GM03348 (cell line): Measurements from ENCODE around the gene MDGA2.
"Not testable (repeated sequence)": the region's sequence is repeated elsewhere in the genome, so short reads cannot be mapped to it uniquely, and the experiment has no call there.

Experiments
- DNase-seq: peaks from one replicate; pipeline ENCODE4 v3.0.0; 2012; ENCODE audit warnings: low spot score

MDGA2 gene

GRCh38 chr14:47675466-47676314 is at the start of gene MDGA2:
TSS of gene MDGA2 (minus strand) at chr14:47675605.
- DNase-seq, result peak; percentile 26

- no peak for DNase-seq
These were observed 47.7 kb upstream of the MDGA2 start for GRCh38 chr14:47722929-47723693.

GRCh38 chr14:47720281-47720680 is 44.9 kb upstream of the MDGA2 start:
- DNase-seq, result no peak

- no peak for DNase-seq
These were observed 39.9 kb upstream of the MDGA2 start for GRCh38 chr14:47715330-47715729.

- no peak for DNase-seq
These were observed 35.2 kb upstream of the MDGA2 start for GRCh38 chr14:47710581-47710980.

- no peak for DNase-seq
These were observed 30.3 kb upstream of the MDGA2 start for GRCh38 chr14:47705683-47706082.

GRCh38 chr14:47691829-47692228 is 16.4 kb upstream of the MDGA2 start:
- no peak for DNase-seq

- no peak for DNase-seq
These were observed 3.6 kb upstream of the MDGA2 start for GRCh38 chr14:47678993-47679392.

- DNase-seq, result no peak
These were observed 2.8 kb upstream of the MDGA2 start for GRCh38 chr14:47678157-47678556.

GRCh38 chr14:47676315-47676617 is 861 bp upstream of the MDGA2 start:
- no peak for DNase-seq

- no peak for DNase-seq
These were observed 601 bp downstream of the MDGA2 start for GRCh38 chr14:47674543-47675465.

- DNase-seq, result no peak
These were observed 1.3 kb downstream of the MDGA2 start for GRCh38 chr14:47674148-47674542.

- no peak for DNase-seq
These were observed 9.9 kb downstream of the MDGA2 start for GRCh38 chr14:47665337-47666134.

GRCh38 chr14:47662466-47662865 is 12.9 kb downstream of the MDGA2 start:
- DNase-seq, result no peak

GRCh38 chr14:47660158-47660557 is 15.2 kb downstream of the MDGA2 start:
- no peak for DNase-seq

- DNase-seq, result no peak
These were observed 17.4 kb downstream of the MDGA2 start for GRCh38 chr14:47658041-47658440.

GRCh38 chr14:47657143-47657542 is 18.3 kb downstream of the MDGA2 start:
- no peak for DNase-seq

- DNase-seq, result no peak
These were observed 24.1 kb downstream of the MDGA2 start for GRCh38 chr14:47651337-47651736.

- no peak for DNase-seq
These were observed 37.7 kb downstream of the MDGA2 start for GRCh38 chr14:47637753-47638152.

GRCh38 chr14:47626151-47627035 is 49.0 kb downstream of the MDGA2 start:
- DNase-seq, result no peak

- DNase-seq, result not testable (repeated sequence)
These were observed 51.3 kb downstream of the MDGA2 start for GRCh38 chr14:47624126-47624525.
